ENCODE results near the gene REL. TPM values are rescaled to one million over a fixed set of nuclear protein-coding genes. Genes with fewer than 3 reads are reported as not detected.
A peak's percentile ranks its signal among the peaks of the same experiment; 100 is the strongest.
"Not testable (repeated sequence)": the region's sequence is repeated elsewhere in the genome, so short reads cannot be mapped to it uniquely, and the experiment has no call there.

Gene REL
- total RNA-seq, 4 donors from 2014 or later = 10.5 to 17.3 (median 12.7) TPM

- Histone ChIP-seq H3K4me3 (no peak overlapping the region), H3K27me3 (no peaks in the 10 kb centered on the region), H3K36me3 (peaks cover 0 to 31% (median 4%) of the 10 kb centered on the region in 3 donors), H3K9me3 (no peaks in the 10 kb centered on the region), H3K4me1 (peaks cover 0 to 15% (median 3%) of the 10 kb centered on the region in 4 donors), H3K27ac (no peak overlapping the region)
- TF ChIP-seq POLR2A (IDR thresholded peaks at IDR 0.05) (no peak), CTCF (IDR thresholded peaks at IDR 0.05) (no peak), EP300 (IDR thresholded peaks at IDR 0.05) (no peak)
- 72 to 76% methylated on average over 3 of the region's 3 CpGs for WGBS, 2 donors
- DNase-seq (ENCODE audit: low spot score in 2 of 2) = no peak
These were observed 9.8 kb downstream of the REL start for GRCh38 chr2:60891180-60891579.

GRCh38 chr2:60898567-60898966 is 17.2 kb downstream of the REL start:
- H3K36me3 ChIP-seq = peaks cover 0 to 81% (median 0%) of the 10 kb centered on the region in 3 donors
- H3K9me3 ChIP-seq = no peaks in the 10 kb centered on the region
- no peak for DNase-seq (ENCODE audit: low spot score in 2 of 2)
- TF ChIP-seq POLR2A (IDR thresholded peaks at IDR 0.05) (no peak), CTCF (IDR thresholded peaks at IDR 0.05) (no peak), EP300 (IDR thresholded peaks at IDR 0.05) (no peak)
- 95 to 100% methylated on average over 1 of the region's 1 CpG for WGBS, 2 donors
- no peak overlapping the region for H3K27ac ChIP-seq
- H3K27me3 ChIP-seq = no peaks in the 10 kb centered on the region
- no peak overlapping the region for H3K4me3 ChIP-seq
- peaks cover 0 to 5% (median 2%) of the 10 kb centered on the region in 4 donors for H3K4me1 ChIP-seq

- Histone ChIP-seq H3K36me3 (peaks cover 0 to 85% (median 0%) of the 10 kb centered on the region in 3 donors), H3K4me1 (peaks cover 0 to 5% (median 2%) of the 10 kb centered on the region in 4 donors), H3K27me3 (no peaks in the 10 kb centered on the region), H3K4me3 (no peak overlapping the region), H3K9me3 (no peaks in the 10 kb centered on the region), H3K27ac (no peak overlapping the region)
- no peak for DNase-seq (ENCODE audit: low spot score in 2 of 2)
- WGBS, 2 donors = 55 to 58% methylated on average over 6 of the region's 6 CpGs
- TF ChIP-seq EP300 (IDR thresholded peaks at IDR 0.05) (peak in 1 of 2 donors; percentile 17), CTCF (IDR thresholded peaks at IDR 0.05) (no peak)
These were observed 18.0 kb downstream of the REL start for GRCh38 chr2:60899230-60899891.

GRCh38 chr2:60899892-60900249 is 18.5 kb downstream of the REL start:
- peaks cover 0 to 80% (median 0%) of the 10 kb centered on the region in 3 donors for H3K36me3 ChIP-seq
- TF ChIP-seq CTCF (IDR thresholded peaks at IDR 0.05) (no peak), EP300 (IDR thresholded peaks at IDR 0.05) (no peak), POLR2A (IDR thresholded peaks at IDR 0.05) (no peak)
- 58 to 73% methylated on average over 1 of the region's 1 CpG for WGBS, 2 donors
- no peaks in the 10 kb centered on the region for H3K27me3 ChIP-seq
- H3K4me3 ChIP-seq = no peak overlapping the region
- H3K4me1 ChIP-seq = peaks cover 0 to 5% (median 2%) of the 10 kb centered on the region in 4 donors
- no peaks in the 10 kb centered on the region for H3K9me3 ChIP-seq
- no peak for DNase-seq (ENCODE audit: low spot score in 2 of 2)
- no peak overlapping the region for H3K27ac ChIP-seq

- not testable (repeated sequence) for DNase-seq (ENCODE audit: low spot score in 2 of 2); H3K27me3 ChIP-seq; H3K9me3 ChIP-seq; H3K27ac ChIP-seq; H3K4me3 ChIP-seq; H3K4me1 ChIP-seq
- 91 to 97% methylated on average over 6 of the region's 6 CpGs for WGBS, 2 donors
- H3K36me3 ChIP-seq = peaks cover 0 to 79% (median 0%) of the 10 kb centered on the region in 3 donors
These were observed 19.9 kb downstream of the REL start for GRCh38 chr2:60901296-60901695.

- not testable (repeated sequence) for DNase-seq (ENCODE audit: low spot score in 2 of 2); H3K27ac ChIP-seq; H3K4me1 ChIP-seq; H3K9me3 ChIP-seq; H3K27me3 ChIP-seq; H3K4me3 ChIP-seq
- H3K36me3 ChIP-seq = peaks cover 0 to 58% (median 0%) of the 10 kb centered on the region in 3 donors
- WGBS, 2 donors = 90 to 93% methylated on average over 5 of the region's 5 CpGs
These were observed 24.5 kb downstream of the REL start for GRCh38 chr2:60905867-60906266.

Data from tibial nerve (tissue), 4 donors.